WTC11 (cell line): ENCODE measurements around the gene GSN. TPM values are rescaled to one million over a fixed set of nuclear protein-coding genes. Genes with fewer than 3 reads are reported as not detected.

Experiments
- ATAC-seq: fragments of 200-7000 bp; cut with Tn5 transposase; 2 replicates; pipeline ENCODE4 v1.10.0; 2021; ENCODE audit warnings: mild to moderate bottlenecking, moderate library complexity
- CTCF ChIA-PET: fragments of 300-600 bp; sonication (Branson Sonifier 250); formaldehyde crosslinking; loops from one replicate; lab custom pipeline; 2021; ENCODE audit warnings: antibody characterized with exemption; lab: Charles Lee
- POLR2A ChIA-PET: fragments of 350-600 bp; sonication (Branson Sonifier 250); formaldehyde crosslinking; loops from one replicate; lab custom pipeline; 2021; ENCODE audit warnings: antibody characterized with exemption; lab: Charles Lee
- DNase-seq: peaks from one replicate; pipeline ENCODE4 v3.0.0; 2021; ENCODE audit warnings: low spot score
- H3K27ac Mint-ChIP-seq: 2 replicates; pipeline ENCODE4 v1.8.0; 2021; ENCODE audit warnings: mixed read lengths
- H3K27me3 Mint-ChIP-seq: 2 replicates; pipeline ENCODE4 v1.8.0; 2021; ENCODE audit warnings: low read depth, mild to moderate bottlenecking, moderate library complexity, mixed read lengths
- H3K36me3 Mint-ChIP-seq: 2 replicates; pipeline ENCODE4 v1.8.0; 2021; ENCODE audit warnings: mixed read lengths
- H3K4me1 Mint-ChIP-seq: 2 replicates; pipeline ENCODE4 v1.8.0; 2022; ENCODE audit warnings: mixed read lengths
- H3K4me3 Mint-ChIP-seq: 2 replicates; pipeline ENCODE4 v1.8.0; 2021; ENCODE audit warnings: mild to moderate bottlenecking, moderate library complexity, mixed read lengths
- H3K9me3 Mint-ChIP-seq: 2 replicates; pipeline ENCODE4 v1.8.0; 2021; ENCODE audit warnings: mixed read lengths
- CBFB ChIP-seq: sonication (generic); formaldehyde crosslinking; IDR thresholded peaks from 2 replicates; pipeline ENCODE4 v1.8.1; 2022; ENCODE audit warnings: mild to moderate bottlenecking, low read depth, missing genetic modification reagents
- EMX1 ChIP-seq: fragments of 250-450 bp; sonication (Bioruptor Pico); IDR thresholded peaks from 2 replicates; pipeline ENCODE4 v1.8.0; 2021; ENCODE audit warnings: mild to moderate bottlenecking
- FOXK1 ChIP-seq: sonication (generic); formaldehyde crosslinking; IDR thresholded peaks from 2 replicates; pipeline ENCODE4 v1.8.0; 2022; ENCODE audit warnings: mild to moderate bottlenecking, moderate library complexity, missing genetic modification reagents
- FOXP1 ChIP-seq: sonication (generic); formaldehyde crosslinking; IDR thresholded peaks from 2 replicates; pipeline ENCODE4 v1.8.0; 2022; ENCODE audit warnings: missing genetic modification reagents, mild to moderate bottlenecking, moderate library complexity, borderline replicate concordance
- GRHL2 ChIP-seq: fragments of 250-450 bp; sonication (Bioruptor Pico); IDR thresholded peaks from 2 replicates; pipeline ENCODE4 v1.8.0; 2022; ENCODE audit warnings: mild to moderate bottlenecking, moderate library complexity; ENCODE audit not compliant: insufficient replicate concordance, severe bottlenecking
- IRF2 ChIP-seq: sonication (generic); formaldehyde crosslinking; IDR thresholded peaks from 2 replicates; pipeline ENCODE4 v1.8.0; 2022; ENCODE audit warnings: low read depth, missing genetic modification reagents, borderline replicate concordance
- TEAD1 ChIP-seq: sonication (generic); formaldehyde crosslinking; IDR thresholded peaks from 2 replicates; pipeline ENCODE4 v1.8.0; 2022; ENCODE audit warnings: mild to moderate bottlenecking, missing genetic modification reagents
- ZBTB21 ChIP-seq: sonication (generic); formaldehyde crosslinking; IDR thresholded peaks from 2 replicates; pipeline ENCODE4 v1.8.1; 2023; ENCODE audit warnings: mild to moderate bottlenecking, missing genetic modification reagents, borderline replicate concordance
- ZNF121 ChIP-seq: sonication (generic); formaldehyde crosslinking; IDR thresholded peaks from 2 replicates; pipeline ENCODE4 v1.8.0; 2023; ENCODE audit warnings: missing genetic modification reagents
- ZNF263 ChIP-seq: sonication (generic); formaldehyde crosslinking; IDR thresholded peaks from 2 replicates; pipeline ENCODE4 v1.8.1; 2022; ENCODE audit warnings: low read depth, mild to moderate bottlenecking, moderate library complexity, missing genetic modification reagents
- total RNA-seq: library from RNA; stranded (reverse); gene quantifications from 3 replicates; pipeline ENCODE4 v1.2.3, GENCODE V29; 2021
- TF ChIP-seq, protein P1 (sequence below): sonication (generic); formaldehyde crosslinking; IDR thresholded peaks from 2 replicates; pipeline ENCODE4 v1.8.0; 2022; ENCODE audit warnings: mild to moderate bottlenecking, missing genetic modification reagents
- TF ChIP-seq, protein P2 (sequence below): sonication (generic); formaldehyde crosslinking; IDR thresholded peaks from 2 replicates; pipeline ENCODE4 v1.8.1; 2023; ENCODE audit warnings: mild to moderate bottlenecking, missing genetic modification reagents, borderline replicate concordance
- TF ChIP-seq, protein P3 (sequence below): sonication (generic); formaldehyde crosslinking; IDR thresholded peaks from 2 replicates; pipeline ENCODE4 v1.8.1; 2023; ENCODE audit warnings: mild to moderate bottlenecking, missing genetic modification reagents
- TF ChIP-seq, protein P4 (sequence below): sonication (generic); formaldehyde crosslinking; IDR thresholded peaks from 2 replicates; pipeline ENCODE4 v1.8.0; 2022; ENCODE audit warnings: mild to moderate bottlenecking, missing genetic modification reagents
- TF ChIP-seq, protein P5 (sequence below): sonication (generic); formaldehyde crosslinking; IDR thresholded peaks from 2 replicates; pipeline ENCODE4 v1.8.0; 2023; ENCODE audit warnings: missing genetic modification reagents
- TF ChIP-seq, protein P6 (sequence below): sonication (generic); formaldehyde crosslinking; IDR thresholded peaks from 2 replicates; pipeline ENCODE4 v1.8.1; 2022; ENCODE audit warnings: mild to moderate bottlenecking, missing genetic modification reagents, moderate library complexity, borderline replicate concordance

Gene GSN
- total RNA-seq, 1 experiment from 2014 or later, result 47.0 TPM

DNA sequence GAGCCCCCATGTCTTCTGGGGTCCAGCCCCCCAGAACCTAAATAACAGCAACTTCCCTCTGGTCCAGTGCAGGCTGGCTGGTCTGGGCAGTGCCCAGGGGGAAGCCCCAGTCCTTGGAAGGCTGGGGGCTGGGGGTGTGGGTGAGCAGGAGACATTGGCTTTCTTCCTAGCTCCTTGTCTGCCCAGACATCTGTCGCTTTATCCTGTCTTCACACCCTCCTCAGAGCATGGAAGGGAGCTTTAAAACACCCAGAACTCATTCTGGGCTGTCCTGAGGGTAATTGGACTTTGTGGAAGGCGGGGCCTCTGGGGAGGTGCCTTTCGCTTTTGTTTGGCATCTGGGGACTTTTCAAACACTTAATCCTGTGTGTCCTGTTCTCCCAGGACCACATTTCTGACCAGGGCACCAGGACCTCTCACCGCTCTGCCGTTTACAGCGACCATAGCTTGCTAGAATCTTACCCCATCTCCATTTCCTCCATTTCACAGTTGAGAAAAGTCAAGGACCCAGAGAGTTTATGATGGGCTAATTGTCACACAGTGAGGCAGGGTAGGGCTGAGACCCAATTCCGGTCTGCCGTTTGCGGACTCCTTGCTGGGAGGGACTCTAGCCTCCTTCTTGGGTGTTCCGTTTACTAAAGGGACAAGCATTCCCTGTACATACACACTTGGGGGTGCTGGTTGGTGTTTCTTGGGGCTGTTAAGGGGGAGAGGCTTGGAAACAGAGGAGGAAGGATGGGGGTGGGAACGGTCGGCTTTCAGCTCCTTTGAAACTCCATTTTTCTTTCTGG, 1.1 kb downstream of the GSN start:
- TF ChIP-seq, protein P1, sequence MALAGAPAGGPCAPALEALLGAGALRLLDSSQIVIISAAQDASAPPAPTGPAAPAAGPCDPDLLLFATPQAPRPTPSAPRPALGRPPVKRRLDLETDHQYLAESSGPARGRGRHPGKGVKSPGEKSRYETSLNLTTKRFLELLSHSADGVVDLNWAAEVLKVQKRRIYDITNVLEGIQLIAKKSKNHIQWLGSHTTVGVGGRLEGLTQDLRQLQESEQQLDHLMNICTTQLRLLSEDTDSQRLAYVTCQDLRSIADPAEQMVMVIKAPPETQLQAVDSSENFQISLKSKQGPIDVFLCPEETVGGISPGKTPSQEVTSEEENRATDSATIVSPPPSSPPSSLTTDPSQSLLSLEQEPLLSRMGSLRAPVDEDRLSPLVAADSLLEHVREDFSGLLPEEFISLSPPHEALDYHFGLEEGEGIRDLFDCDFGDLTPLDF (CRISPR knock-in tag), result no peak
- TF ChIP-seq IRF2 (no peak), ZNF121 (no peak), FOXP1 (CRISPR knock-in tag) (no peak), GRHL2 (CRISPR knock-in tag) (no peak), TEAD1 (CRISPR knock-in tag) (no peak), ZNF263 (no peak), FOXK1 (no peak), EMX1 (no peak), CBFB (CRISPR knock-in tag) (no peak)
- TF ChIP-seq, protein P2, sequence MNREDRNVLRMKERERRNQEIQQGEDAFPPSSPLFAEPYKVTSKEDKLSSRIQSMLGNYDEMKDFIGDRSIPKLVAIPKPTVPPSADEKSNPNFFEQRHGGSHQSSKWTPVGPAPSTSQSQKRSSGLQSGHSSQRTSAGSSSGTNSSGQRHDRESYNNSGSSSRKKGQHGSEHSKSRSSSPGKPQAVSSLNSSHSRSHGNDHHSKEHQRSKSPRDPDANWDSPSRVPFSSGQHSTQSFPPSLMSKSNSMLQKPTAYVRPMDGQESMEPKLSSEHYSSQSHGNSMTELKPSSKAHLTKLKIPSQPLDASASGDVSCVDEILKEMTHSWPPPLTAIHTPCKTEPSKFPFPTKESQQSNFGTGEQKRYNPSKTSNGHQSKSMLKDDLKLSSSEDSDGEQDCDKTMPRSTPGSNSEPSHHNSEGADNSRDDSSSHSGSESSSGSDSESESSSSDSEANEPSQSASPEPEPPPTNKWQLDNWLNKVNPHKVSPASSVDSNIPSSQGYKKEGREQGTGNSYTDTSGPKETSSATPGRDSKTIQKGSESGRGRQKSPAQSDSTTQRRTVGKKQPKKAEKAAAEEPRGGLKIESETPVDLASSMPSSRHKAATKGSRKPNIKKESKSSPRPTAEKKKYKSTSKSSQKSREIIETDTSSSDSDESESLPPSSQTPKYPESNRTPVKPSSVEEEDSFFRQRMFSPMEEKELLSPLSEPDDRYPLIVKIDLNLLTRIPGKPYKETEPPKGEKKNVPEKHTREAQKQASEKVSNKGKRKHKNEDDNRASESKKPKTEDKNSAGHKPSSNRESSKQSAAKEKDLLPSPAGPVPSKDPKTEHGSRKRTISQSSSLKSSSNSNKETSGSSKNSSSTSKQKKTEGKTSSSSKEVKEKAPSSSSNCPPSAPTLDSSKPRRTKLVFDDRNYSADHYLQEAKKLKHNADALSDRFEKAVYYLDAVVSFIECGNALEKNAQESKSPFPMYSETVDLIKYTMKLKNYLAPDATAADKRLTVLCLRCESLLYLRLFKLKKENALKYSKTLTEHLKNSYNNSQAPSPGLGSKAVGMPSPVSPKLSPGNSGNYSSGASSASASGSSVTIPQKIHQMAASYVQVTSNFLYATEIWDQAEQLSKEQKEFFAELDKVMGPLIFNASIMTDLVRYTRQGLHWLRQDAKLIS (CRISPR knock-in tag), result no peak
- TF ChIP-seq, protein P3, sequence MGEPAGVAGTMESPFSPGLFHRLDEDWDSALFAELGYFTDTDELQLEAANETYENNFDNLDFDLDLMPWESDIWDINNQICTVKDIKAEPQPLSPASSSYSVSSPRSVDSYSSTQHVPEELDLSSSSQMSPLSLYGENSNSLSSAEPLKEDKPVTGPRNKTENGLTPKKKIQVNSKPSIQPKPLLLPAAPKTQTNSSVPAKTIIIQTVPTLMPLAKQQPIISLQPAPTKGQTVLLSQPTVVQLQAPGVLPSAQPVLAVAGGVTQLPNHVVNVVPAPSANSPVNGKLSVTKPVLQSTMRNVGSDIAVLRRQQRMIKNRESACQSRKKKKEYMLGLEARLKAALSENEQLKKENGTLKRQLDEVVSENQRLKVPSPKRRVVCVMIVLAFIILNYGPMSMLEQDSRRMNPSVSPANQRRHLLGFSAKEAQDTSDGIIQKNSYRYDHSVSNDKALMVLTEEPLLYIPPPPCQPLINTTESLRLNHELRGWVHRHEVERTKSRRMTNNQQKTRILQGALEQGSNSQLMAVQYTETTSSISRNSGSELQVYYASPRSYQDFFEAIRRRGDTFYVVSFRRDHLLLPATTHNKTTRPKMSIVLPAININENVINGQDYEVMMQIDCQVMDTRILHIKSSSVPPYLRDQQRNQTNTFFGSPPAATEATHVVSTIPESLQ (CRISPR knock-in tag), result no peak
- TF ChIP-seq, protein P4, sequence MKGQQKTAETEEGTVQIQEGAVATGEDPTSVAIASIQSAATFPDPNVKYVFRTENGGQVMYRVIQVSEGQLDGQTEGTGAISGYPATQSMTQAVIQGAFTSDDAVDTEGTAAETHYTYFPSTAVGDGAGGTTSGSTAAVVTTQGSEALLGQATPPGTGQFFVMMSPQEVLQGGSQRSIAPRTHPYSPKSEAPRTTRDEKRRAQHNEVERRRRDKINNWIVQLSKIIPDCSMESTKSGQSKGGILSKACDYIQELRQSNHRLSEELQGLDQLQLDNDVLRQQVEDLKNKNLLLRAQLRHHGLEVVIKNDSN (CRISPR knock-in tag), result no peak
- TF ChIP-seq, protein P5, sequence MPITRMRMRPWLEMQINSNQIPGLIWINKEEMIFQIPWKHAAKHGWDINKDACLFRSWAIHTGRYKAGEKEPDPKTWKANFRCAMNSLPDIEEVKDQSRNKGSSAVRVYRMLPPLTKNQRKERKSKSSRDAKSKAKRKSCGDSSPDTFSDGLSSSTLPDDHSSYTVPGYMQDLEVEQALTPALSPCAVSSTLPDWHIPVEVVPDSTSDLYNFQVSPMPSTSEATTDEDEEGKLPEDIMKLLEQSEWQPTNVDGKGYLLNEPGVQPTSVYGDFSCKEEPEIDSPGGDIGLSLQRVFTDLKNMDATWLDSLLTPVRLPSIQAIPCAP (CRISPR knock-in tag), result no peak
- TF ChIP-seq, all 79 proteins: peak for 0
- peaks cover 51% of the 10 kb centered on the region for H3K4me1 Mint-ChIP-seq

DNA sequence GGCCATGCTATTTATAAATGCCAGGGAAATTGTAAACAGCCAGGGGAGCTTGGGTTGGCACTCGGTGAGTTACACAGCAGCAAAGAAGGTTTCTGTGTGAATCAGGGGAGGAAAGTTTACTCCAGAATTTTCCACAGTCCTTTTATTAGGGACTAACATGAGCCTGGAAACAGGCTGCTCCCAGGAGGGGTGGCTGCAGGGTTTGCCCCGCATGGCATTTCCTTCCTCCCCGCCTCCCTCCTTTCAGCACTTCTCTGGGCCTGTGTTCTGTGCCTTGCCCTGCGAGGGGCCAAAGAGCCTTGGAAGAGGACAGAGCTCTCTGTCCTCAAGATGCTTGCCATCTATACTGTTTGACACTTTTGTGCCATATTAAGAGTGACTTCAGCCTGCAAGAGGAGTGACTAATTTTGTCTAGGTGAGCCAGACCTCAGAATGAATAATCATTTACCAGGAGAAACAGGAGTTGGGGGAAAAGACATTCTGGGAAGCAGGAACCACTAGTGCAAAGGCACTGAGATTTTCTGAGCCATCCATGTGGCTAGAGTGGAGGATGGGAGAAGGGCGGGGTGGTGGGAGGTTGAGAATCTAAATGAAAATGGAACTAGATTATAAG, 1.8 kb downstream of the GSN start:
- no peaks in the 10 kb centered on the region for H3K36me3 Mint-ChIP-seq
- TF ChIP-seq, protein P2 (CRISPR knock-in tag), result no peak
- TF ChIP-seq, protein P5 (CRISPR knock-in tag), result no peak
- TF ChIP-seq, protein P6, sequence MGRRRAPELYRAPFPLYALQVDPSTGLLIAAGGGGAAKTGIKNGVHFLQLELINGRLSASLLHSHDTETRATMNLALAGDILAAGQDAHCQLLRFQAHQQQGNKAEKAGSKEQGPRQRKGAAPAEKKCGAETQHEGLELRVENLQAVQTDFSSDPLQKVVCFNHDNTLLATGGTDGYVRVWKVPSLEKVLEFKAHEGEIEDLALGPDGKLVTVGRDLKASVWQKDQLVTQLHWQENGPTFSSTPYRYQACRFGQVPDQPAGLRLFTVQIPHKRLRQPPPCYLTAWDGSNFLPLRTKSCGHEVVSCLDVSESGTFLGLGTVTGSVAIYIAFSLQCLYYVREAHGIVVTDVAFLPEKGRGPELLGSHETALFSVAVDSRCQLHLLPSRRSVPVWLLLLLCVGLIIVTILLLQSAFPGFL (CRISPR knock-in tag), result no peak
- no peak for TF ChIP-seq ZBTB21 (CRISPR knock-in tag)
- peak overlapping the region; percentile 81 for H3K4me3 Mint-ChIP-seq
- peaks cover 51% of the 10 kb centered on the region for H3K4me1 Mint-ChIP-seq
- ChIA-PET POLR2A (no interaction called here), CTCF (interaction anchor here (1.0 to 4.3 kb wide), 7 partner anchors 8 to 56 kb away, joined by 3 to 74 read pairs (median 6); no protein-coding TSS in a partner anchor)
- peaks cover 50% of the 10 kb centered on the region for H3K27me3 Mint-ChIP-seq
- no peak overlapping the region for H3K27ac Mint-ChIP-seq
- 0 out of 2 replicates have a peak, but pooled peaks have one; percentile 2 for ATAC-seq
- no peaks in the 10 kb centered on the region for H3K9me3 Mint-ChIP-seq
- no peak for DNase-seq

More for the DNA sequence above, 1.1 kb downstream of the GSN start:
- peak; percentile 9 for ATAC-seq
- H3K9me3 Mint-ChIP-seq, result no peaks in the 10 kb centered on the region
- H3K27me3 Mint-ChIP-seq, result peaks cover 54% of the 10 kb centered on the region
- CTCF ChIA-PET, result interaction anchor here (1.0 to 4.3 kb wide), 16 partner anchors 9 to 288 kb away, joined by 3 to 74 read pairs (median 5); partner anchors contain the start of gene RAB14
- POLR2A ChIA-PET, result interaction anchor here (1.5 to 2.1 kb wide), 4 partner anchors 9 to 20 kb away, joined by 6 to 9 read pairs (median 8); no protein-coding TSS in a partner anchor
- peak overlapping the region; percentile 41 for H3K27ac Mint-ChIP-seq
- H3K4me3 Mint-ChIP-seq, result peak overlapping the region; percentile 81
- no peaks in the 10 kb centered on the region for H3K36me3 Mint-ChIP-seq
- no peak for DNase-seq
